22Rv1 (cell line): ENCODE measurements around the gene DSCAML1.

Experiments used
- CTCF ChIP-seq: fragments of 450-650 bp; IDR thresholded peaks from 2 replicates; pipeline ENCODE4 v1.5.1; 2017; ENCODE audit warnings: mild to moderate bottlenecking
- ZFX ChIP-seq: fragments of 450-650 bp; IDR thresholded peaks from 2 replicates; pipeline ENCODE4 v1.6.1; 2017; ENCODE audit warnings: antibody characterized with exemption, borderline replicate concordance

- TF ChIP-seq ZFX (no peak), CTCF (no peak)
Observed at GRCh38 chr11:117830674-117831351, 33.8 kb upstream of the DSCAML1 start.
